HCT116 (cell line): ENCODE results near the gene GPATCH8. TPM values are rescaled to one million over a fixed set of nuclear protein-coding genes. Genes with fewer than 3 reads are reported as not detected.

Experiments
- ATAC-seq: fragments of 200-7000 bp; cut with Tn5 transposase; 2 replicates; pipeline ENCODE4 v1.9.1; 2020; ENCODE audit warnings: mild to moderate bottlenecking, moderate library complexity
- BruUV-seq: library from RNA; stranded (reverse); fragments of 400-500 nt; replicated peaks from 2 replicates; lab custom pipeline; 2021; lab: Mats Ljungman, UMichigan
- CTCF ChIA-PET: fragments of 300-600 bp; sonication (Branson Sonifier 250); formaldehyde crosslinking; loops from one replicate; lab custom pipeline; 2021; ENCODE audit warnings: antibody characterized with exemption; lab: Charles Lee
- POLR2A ChIA-PET: fragments of 300-600, 350-600 bp; sonication (Branson Sonifier 250); formaldehyde crosslinking; loops from one replicate; lab custom pipeline; 2021; ENCODE audit warnings: antibody characterized with exemption; lab: Charles Lee
- RAD21 ChIA-PET, 2 experiments: fragments of 300-600 bp; sonication (Branson Sonifier 250); formaldehyde crosslinking; loops; one replicate each; lab custom pipeline; 2023; ENCODE audit warnings: low total read pairs in 2 of 2; ENCODE audit not compliant: uncharacterized antibody in 2 of 2, unreplicated experiment in 2 of 2, low non-redundant PET in 1 of 2; lab: Charles Lee
- DNase-seq: peaks from one replicate; pipeline ENCODE4 v3.0.0-alpha.2; 2010; ENCODE audit warnings: low read depth, low spot score
- H2AFZ ChIP-seq: fragments of 200-600 bp; shearing (Covaris generic), sonication (generic); 2 replicates; pipeline ENCODE4 v1.6.1; 2017; ENCODE audit warnings: low read depth, mixed run types, mixed read lengths, antibody characterized with exemption, low read length; ENCODE audit not compliant: poor library complexity, severe bottlenecking
- H3K27ac ChIP-seq: 2 replicates; pipeline ENCODE4 v1.5.1; 2012; ENCODE audit warnings: low read depth, low read length
- H3K27me3 ChIP-seq: fragments of 200-600 bp; sonication (generic); 2 replicates; pipeline ENCODE4 v1.6.1; 2016; ENCODE audit warnings: mixed run types, low read length, mixed read lengths; ENCODE audit not compliant: insufficient read depth
- H3K36me3 ChIP-seq, 2 experiments: fragments of 200-500 bp in 1 of 2; fragments of 200-600 bp in 1 of 2; sonication (Bioruptor generic) in 1 of 2; sonication (generic) in 1 of 2; 2 replicates each; pipeline versions ENCODE4 v1.5.1 to v1.6.1; 2014 to 2016; ENCODE audit warnings: low read length in 2 of 2, inconsistent platforms in 1 of 2, mixed read lengths in 1 of 2, mixed run types in 1 of 2; ENCODE audit not compliant: insufficient read depth in 2 of 2, control insufficient read depth in 1 of 2
- H3K4me1 ChIP-seq, 2 experiments: fragments of 200-600 bp in 1 of 2; sonication (generic) in 1 of 2; 2 replicates each; pipeline versions ENCODE4 v1.5.1 to v1.6.1; 2012 to 2017; ENCODE audit warnings: low read length in 2 of 2, inconsistent platforms in 1 of 2, mild to moderate bottlenecking in 1 of 2, mixed read lengths in 1 of 2, mixed run types in 1 of 2, moderate library complexity in 1 of 2; ENCODE audit not compliant: insufficient read depth in 2 of 2, control insufficient read depth in 1 of 2
- H3K4me2 ChIP-seq: fragments of 200-600 bp; sonication (generic); 2 replicates; pipeline ENCODE4 v1.6.1; 2017; ENCODE audit warnings: mixed run types, low read length, mixed read lengths
- H3K4me3 ChIP-seq, 2 experiments: fragments of 200-600 bp in 1 of 2; sonication (generic) in 1 of 2; replicated peaks in 1 of 2; 2 replicates each; pipeline ENCODE4 v1.5.1; 2011 to 2016; ENCODE audit warnings: low read length in 2 of 2, control low read depth in 1 of 2, low read depth in 1 of 2, mild to moderate bottlenecking in 1 of 2, mixed read lengths in 1 of 2, mixed run types in 1 of 2
- H3K79me2 ChIP-seq: fragments of 200-600 bp; sonication (generic); 2 replicates; pipeline ENCODE4 v1.6.1; 2017; ENCODE audit warnings: mild to moderate bottlenecking, mixed run types, low read length, moderate library complexity, mixed read lengths; ENCODE audit not compliant: insufficient read depth
- H3K9ac ChIP-seq: fragments of 200-600 bp; sonication (generic); 2 replicates; pipeline ENCODE4 v1.6.1; 2016; ENCODE audit warnings: low read length, mixed read lengths
- H3K9me2 ChIP-seq: fragments of 200-600 bp; sonication (generic), shearing (Covaris generic); 2 replicates; pipeline ENCODE4 v1.6.1; 2017; ENCODE audit warnings: mixed run types, mild to moderate bottlenecking, moderate library complexity; ENCODE audit not compliant: insufficient read depth
- H3K9me3 ChIP-seq, 2 experiments: fragments of 200-500 bp in 1 of 2; fragments of 200-600 bp in 1 of 2; sonication (Bioruptor generic) in 1 of 2; sonication (generic) in 1 of 2; 2 replicates each; pipeline ENCODE4 v1.6.1; 2014 to 2017; ENCODE audit warnings: low read length in 2 of 2, mixed read lengths in 2 of 2, inconsistent platforms in 1 of 2, low read depth in 1 of 2, mild to moderate bottlenecking in 1 of 2, mixed run types in 1 of 2, moderate library complexity in 1 of 2; ENCODE audit not compliant: control insufficient read depth in 1 of 2, insufficient read depth in 1 of 2
- H4K20me1 ChIP-seq: fragments of 200-600 bp; sonication (generic), shearing (Covaris generic); 2 replicates; pipeline ENCODE4 v1.6.1; 2017; ENCODE audit warnings: mixed run types, mild to moderate bottlenecking, moderate library complexity; ENCODE audit not compliant: insufficient read depth
- ELF1 ChIP-seq: IDR thresholded peaks from 2 replicates; pipeline ENCODE4 v1.6.1; 2012; ENCODE audit warnings: low read depth, borderline replicate concordance
- EZH2phosphoT487 ChIP-seq: fragments of 200-600 bp; IDR thresholded peaks from 2 replicates; pipeline ENCODE4 v1.6.1; 2018; ENCODE audit warnings: antibody characterized with exemption, borderline replicate concordance
- POLR2A ChIP-seq: IDR thresholded peaks from 2 replicates; pipeline ENCODE4 v1.7.0; 2011; ENCODE audit warnings: borderline replicate concordance; ENCODE audit not compliant: insufficient read depth, insufficient read length; ENCODE audit errors: extremely low read depth
- SP1 ChIP-seq: IDR thresholded peaks from 2 replicates; pipeline ENCODE4 v1.6.1; 2012; ENCODE audit warnings: low read depth
- ZNF274 ChIP-seq: fragments of 200-500 bp; sonication (Bioruptor generic); IDR thresholded peaks from 2 replicates; pipeline ENCODE4 v1.6.1; 2014; ENCODE audit warnings: mild to moderate bottlenecking, low read depth, low read length, inconsistent platforms
- intact Hi-C: fragments of 100-400 bp; cut with micrococcal nuclease; formaldehyde crosslinking; loops from 2 replicates; pipeline ENCODE4 v1.10.0; 2022
- total RNA-seq: library from RNA; stranded (reverse); gene quantifications from one replicate; pipeline ENCODE4 v1.2.1, GENCODE V29; 2021; ENCODE audit not compliant: unreplicated experiment
- TF ChIP-seq, protein P1 (sequence below): IDR thresholded peaks from 2 replicates; pipeline ENCODE4 v1.6.1; 2012
- TF ChIP-seq, protein P2 (sequence below): IDR thresholded peaks from 2 replicates; pipeline ENCODE4 v1.6.1; 2012
- TF ChIP-seq, protein P3 (sequence below): IDR thresholded peaks from 2 replicates; pipeline ENCODE4 v1.6.1; 2012; ENCODE audit warnings: low read depth
- TF ChIP-seq, protein P4 (sequence below), 3 experiments: fragments of 200-600 bp in 1 of 3; sonication (generic) in 1 of 3; IDR thresholded peaks in 2 of 3; conservative IDR thresholded peaks in 1 of 3; 2 replicates each; pipeline ENCODE4 v1.5.1; 2012 to 2017; ENCODE audit warnings: low read depth in 2 of 3, low read length in 2 of 3, antibody characterized with exemption in 1 of 3, borderline replicate concordance in 1 of 3, control low read depth in 1 of 3, mild to moderate bottlenecking in 1 of 3, mixed read lengths in 1 of 3, mixed run types in 1 of 3, moderate library complexity in 1 of 3; ENCODE audit not compliant: insufficient read depth in 1 of 3

Gene GPATCH8
- total RNA-seq, 1 experiment from 2014 or later: 28.7 TPM

DNA sequence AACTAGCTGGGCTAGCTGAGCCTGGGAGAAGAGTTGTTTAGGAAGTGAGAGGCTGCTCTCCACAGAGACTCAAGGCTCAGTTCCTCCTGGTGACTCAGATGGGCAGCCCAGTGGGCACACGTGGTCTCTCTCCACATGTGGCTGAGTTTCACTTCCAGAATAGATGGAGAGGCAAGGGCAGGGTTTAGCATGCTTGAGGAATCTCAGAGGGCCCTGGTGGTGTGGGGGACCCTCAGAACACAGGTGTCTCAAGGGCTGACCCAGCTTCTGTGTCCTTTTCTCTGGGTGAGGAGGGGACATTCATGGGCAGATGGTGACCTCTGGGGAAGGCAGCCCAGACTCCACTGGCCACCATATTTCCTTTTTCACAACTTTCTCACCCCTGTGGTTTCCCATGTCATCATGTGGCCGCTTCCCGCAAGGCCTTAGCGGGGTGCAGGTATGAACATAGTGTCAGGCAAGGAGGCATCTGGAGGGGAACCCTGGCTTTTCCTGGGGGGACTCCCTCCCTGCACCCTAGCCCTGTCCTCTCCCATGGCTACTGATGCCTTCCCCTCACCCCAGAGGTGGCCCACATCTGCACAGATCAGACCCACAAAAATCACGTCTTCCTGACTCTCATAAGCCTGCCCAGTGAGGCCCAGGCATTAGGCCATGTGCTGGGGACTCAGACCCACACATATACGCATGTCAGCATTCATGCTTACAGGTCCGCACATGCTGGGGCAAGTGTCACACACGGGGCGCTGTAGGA, 154.8 kb downstream of the GPATCH8 start:
- DNase-seq (no peak), ATAC-seq (no peak)
- Histone ChIP-seq H3K27ac (no peak overlapping the region), H3K79me2 (no peaks in the 10 kb centered on the region), H3K9me2 (no peaks in the 10 kb centered on the region), H3K4me2 (no peak overlapping the region), H3K9ac (no peak overlapping the region), H3K36me3 (peaks cover 0 to 4% of the 10 kb centered on the region in 2 experiments; a peak in 1 of 4 replicates), H2AFZ (no peak overlapping the region), H4K20me1 (no peaks in the 10 kb centered on the region), H3K9me3 (no peaks in the 10 kb centered on the region), H3K27me3 (no peaks in the 10 kb centered on the region), H3K4me1 (peaks cover 4 to 18% of the 10 kb centered on the region in 2 experiments; a peak in 3 of 4 replicates), H3K4me3 (no peak overlapping the region)
- RAD21 ChIA-PET: no interaction called here
- TF ChIP-seq ZNF274 (no peak), ELF1 (no peak), SP1 (no peak), EZH2phosphoT487 (no peak), POLR2A (no peak)
- TF ChIP-seq, protein P1, sequence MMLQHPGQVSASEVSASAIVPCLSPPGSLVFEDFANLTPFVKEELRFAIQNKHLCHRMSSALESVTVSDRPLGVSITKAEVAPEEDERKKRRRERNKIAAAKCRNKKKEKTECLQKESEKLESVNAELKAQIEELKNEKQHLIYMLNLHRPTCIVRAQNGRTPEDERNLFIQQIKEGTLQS: no peak
- TF ChIP-seq, protein P2, sequence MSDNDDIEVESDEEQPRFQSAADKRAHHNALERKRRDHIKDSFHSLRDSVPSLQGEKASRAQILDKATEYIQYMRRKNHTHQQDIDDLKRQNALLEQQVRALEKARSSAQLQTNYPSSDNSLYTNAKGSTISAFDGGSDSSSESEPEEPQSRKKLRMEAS: no peak
- TF ChIP-seq, protein P3, sequence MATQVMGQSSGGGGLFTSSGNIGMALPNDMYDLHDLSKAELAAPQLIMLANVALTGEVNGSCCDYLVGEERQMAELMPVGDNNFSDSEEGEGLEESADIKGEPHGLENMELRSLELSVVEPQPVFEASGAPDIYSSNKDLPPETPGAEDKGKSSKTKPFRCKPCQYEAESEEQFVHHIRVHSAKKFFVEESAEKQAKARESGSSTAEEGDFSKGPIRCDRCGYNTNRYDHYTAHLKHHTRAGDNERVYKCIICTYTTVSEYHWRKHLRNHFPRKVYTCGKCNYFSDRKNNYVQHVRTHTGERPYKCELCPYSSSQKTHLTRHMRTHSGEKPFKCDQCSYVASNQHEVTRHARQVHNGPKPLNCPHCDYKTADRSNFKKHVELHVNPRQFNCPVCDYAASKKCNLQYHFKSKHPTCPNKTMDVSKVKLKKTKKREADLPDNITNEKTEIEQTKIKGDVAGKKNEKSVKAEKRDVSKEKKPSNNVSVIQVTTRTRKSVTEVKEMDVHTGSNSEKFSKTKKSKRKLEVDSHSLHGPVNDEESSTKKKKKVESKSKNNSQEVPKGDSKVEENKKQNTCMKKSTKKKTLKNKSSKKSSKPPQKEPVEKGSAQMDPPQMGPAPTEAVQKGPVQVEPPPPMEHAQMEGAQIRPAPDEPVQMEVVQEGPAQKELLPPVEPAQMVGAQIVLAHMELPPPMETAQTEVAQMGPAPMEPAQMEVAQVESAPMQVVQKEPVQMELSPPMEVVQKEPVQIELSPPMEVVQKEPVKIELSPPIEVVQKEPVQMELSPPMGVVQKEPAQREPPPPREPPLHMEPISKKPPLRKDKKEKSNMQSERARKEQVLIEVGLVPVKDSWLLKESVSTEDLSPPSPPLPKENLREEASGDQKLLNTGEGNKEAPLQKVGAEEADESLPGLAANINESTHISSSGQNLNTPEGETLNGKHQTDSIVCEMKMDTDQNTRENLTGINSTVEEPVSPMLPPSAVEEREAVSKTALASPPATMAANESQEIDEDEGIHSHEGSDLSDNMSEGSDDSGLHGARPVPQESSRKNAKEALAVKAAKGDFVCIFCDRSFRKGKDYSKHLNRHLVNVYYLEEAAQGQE: no peak
- TF ChIP-seq, protein P4, sequence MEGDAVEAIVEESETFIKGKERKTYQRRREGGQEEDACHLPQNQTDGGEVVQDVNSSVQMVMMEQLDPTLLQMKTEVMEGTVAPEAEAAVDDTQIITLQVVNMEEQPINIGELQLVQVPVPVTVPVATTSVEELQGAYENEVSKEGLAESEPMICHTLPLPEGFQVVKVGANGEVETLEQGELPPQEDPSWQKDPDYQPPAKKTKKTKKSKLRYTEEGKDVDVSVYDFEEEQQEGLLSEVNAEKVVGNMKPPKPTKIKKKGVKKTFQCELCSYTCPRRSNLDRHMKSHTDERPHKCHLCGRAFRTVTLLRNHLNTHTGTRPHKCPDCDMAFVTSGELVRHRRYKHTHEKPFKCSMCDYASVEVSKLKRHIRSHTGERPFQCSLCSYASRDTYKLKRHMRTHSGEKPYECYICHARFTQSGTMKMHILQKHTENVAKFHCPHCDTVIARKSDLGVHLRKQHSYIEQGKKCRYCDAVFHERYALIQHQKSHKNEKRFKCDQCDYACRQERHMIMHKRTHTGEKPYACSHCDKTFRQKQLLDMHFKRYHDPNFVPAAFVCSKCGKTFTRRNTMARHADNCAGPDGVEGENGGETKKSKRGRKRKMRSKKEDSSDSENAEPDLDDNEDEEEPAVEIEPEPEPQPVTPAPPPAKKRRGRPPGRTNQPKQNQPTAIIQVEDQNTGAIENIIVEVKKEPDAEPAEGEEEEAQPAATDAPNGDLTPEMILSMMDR (IDR thresholded peaks at IDR 0.05 in 2 of 3, conservative IDR thresholded peaks at IDR 0.05 in 1 of 3; ENCODE audit: borderline replicate concordance in 1 of 3, insufficient read depth in 1 of 3, low read depth in 2 of 3, low read length in 2 of 3): no peak
- CTCF ChIA-PET: interaction anchor here (1.3 to 2.3 kb wide), 2 partner anchors 15 to 139 kb away, joined by 4 to 13 read pairs; partner anchors contain the start of gene FAM171A2
- intact Hi-C loops: no loop called here
- no TSS peak for BruUV-seq
- POLR2A ChIA-PET: no interaction called here

Other genes with a start within 250 kb of the GPATCH8 start
- 0.22 TPM for gene SLC4A1, start 235.3 kb downstream of the GPATCH8 start, total RNA-seq
- 0.61 TPM for gene RUNDC3A, start 194.8 kb downstream of the GPATCH8 start, total RNA-seq
- 326 TPM for gene SLC25A39, start 178.6 kb downstream of the GPATCH8 start, total RNA-seq
- 206 TPM for gene GRN, start 158.1 kb downstream of the GPATCH8 start, total RNA-seq
- gene FAM171A2, start 139.6 kb downstream of the GPATCH8 start, total RNA-seq: 18.0 TPM
- 7.6 TPM for gene ITGA2B, start 113.8 kb downstream of the GPATCH8 start, total RNA-seq
- 12.8 TPM for gene FZD2, start 54.1 kb upstream of the GPATCH8 start, total RNA-seq
- not detected for gene MEIOC, start 153.1 kb upstream of the GPATCH8 start, total RNA-seq
- gene CCDC43, start 186.4 kb upstream of the GPATCH8 start, total RNA-seq: 33.0 TPM
- gene DBF4B, start 205.3 kb upstream of the GPATCH8 start, total RNA-seq: 26.1 TPM